H1 (cell line): ENCODE measurements around the gene KNCN. TPM values are rescaled to one million over a fixed set of nuclear protein-coding genes. Genes with fewer than 3 reads are reported as not detected.

Experiments
- CTCF ChIA-PET: fragments of 300-600 bp; sonication (Branson Sonifier 250); formaldehyde crosslinking; loops from one replicate; lab custom pipeline; 2021; ENCODE audit not compliant: partially characterized antibody; lab: Charles Lee
- POLR2A ChIA-PET: fragments of 300-600 bp; sonication (Branson Sonifier 250); formaldehyde crosslinking; loops from one replicate; lab custom pipeline; 2021; ENCODE audit warnings: inconsistent platforms; ENCODE audit not compliant: partially characterized antibody; lab: Charles Lee
- DNase-seq, 2 experiments: peaks; one replicate each; pipeline versions ENCODE4 v3.0.0 to v3.0.0-alpha.2; 2010 to 2022; ENCODE audit warnings: low spot score in 2 of 2, low read depth in 1 of 2, mixed read lengths in 1 of 2
- FAIRE-seq: peaks from 2 replicates; lab custom pipeline; 2011; peaks lifted over from hg19 to GRCh38; lab: Jason Lieb, UNC
- H2AFZ ChIP-seq: 2 replicates; pipeline ENCODE4 v1.8.1; 2012; ENCODE audit warnings: low read length, inconsistent platforms
- H2AK5ac ChIP-seq: 2 replicates; pipeline ENCODE4 v1.6.1; 2013; ENCODE audit warnings: low read depth, low read length
- H2BK120ac ChIP-seq: replicated peaks from 2 replicates; pipeline ENCODE3; 2013; ENCODE audit warnings: low read depth, low read length, inconsistent platforms
- H2BK12ac ChIP-seq: 2 replicates; pipeline ENCODE4 v1.6.1; 2013; ENCODE audit warnings: low read depth, low read length
- H2BK15ac ChIP-seq: 2 replicates; pipeline ENCODE4 v1.6.1; 2013; ENCODE audit warnings: low read length
- H2BK20ac ChIP-seq: 2 replicates; pipeline ENCODE4 v1.6.1; 2013; ENCODE audit warnings: low read length
- H2BK5ac ChIP-seq: 2 replicates; pipeline ENCODE4 v1.6.1; 2013; ENCODE audit warnings: low read depth, low read length
- H3K14ac ChIP-seq: 2 replicates; pipeline ENCODE4 v1.6.1; 2013; ENCODE audit warnings: inconsistent platforms; ENCODE audit not compliant: insufficient read length
- H3K18ac ChIP-seq: 2 replicates; pipeline ENCODE4 v1.6.1; 2013; ENCODE audit warnings: low read length; ENCODE audit errors: extremely low read depth
- H3K23ac ChIP-seq: 2 replicates; pipeline ENCODE4 v1.6.1; 2013; ENCODE audit warnings: inconsistent platforms; ENCODE audit not compliant: insufficient read length
- H3K23me2 ChIP-seq: 2 replicates; pipeline ENCODE4 v1.6.1; 2013; ENCODE audit warnings: low read depth, low read length
- H3K27ac ChIP-seq: 2 replicates; pipeline ENCODE4 v1.6.1; 2011; ENCODE audit warnings: low read depth, low read length, inconsistent platforms
- H3K27me3 ChIP-seq, 4 experiments: replicated peaks in 1 of 4; 1 replicate in 1 of 4; 2 replicates in 3 of 4; pipeline versions ENCODE4 v1.6.1 to v1.8.1; 2011 to 2013; ENCODE audit warnings: low read length in 3 of 4, mild to moderate bottlenecking in 3 of 4, inconsistent platforms in 2 of 4, mixed read lengths in 2 of 4, moderate library complexity in 1 of 4; ENCODE audit not compliant: control insufficient read depth in 3 of 4, insufficient read depth in 3 of 4; ENCODE audit errors: extremely low read depth in 1 of 4
- H3K36me3 ChIP-seq, 4 experiments: 2 replicates each; pipeline versions ENCODE4 v1.6.1 to v1.8.1; 2011 to 2013; ENCODE audit warnings: mild to moderate bottlenecking in 4 of 4, low read length in 3 of 4, moderate library complexity in 2 of 4, control low read depth in 1 of 4, inconsistent platforms in 1 of 4; ENCODE audit not compliant: insufficient read depth in 4 of 4, control insufficient read depth in 2 of 4
- H3K4ac ChIP-seq: replicated peaks from 2 replicates; pipeline ENCODE3; 2013; ENCODE audit warnings: low read length, low read depth, mixed read lengths, inconsistent platforms; ENCODE audit not compliant: insufficient read length
- H3K4me1 ChIP-seq, 4 experiments: replicated peaks in 1 of 4; 1 replicate in 1 of 4; 2 replicates in 3 of 4; pipeline versions ENCODE4 v1.6.1 to v1.8.1; 2011 to 2013; ENCODE audit warnings: low read length in 3 of 4, inconsistent platforms in 2 of 4, mixed read lengths in 1 of 4; ENCODE audit not compliant: insufficient read depth in 4 of 4, control insufficient read depth in 3 of 4
- H3K4me2 ChIP-seq, 2 experiments: 2 replicates each; pipeline versions ENCODE4 v1.6.1 to v1.8.1; 2011 to 2013; ENCODE audit warnings: low read depth in 2 of 2, low read length in 2 of 2, control low read depth in 1 of 2, inconsistent platforms in 1 of 2, mild to moderate bottlenecking in 1 of 2; ENCODE audit not compliant: insufficient read depth in 1 of 2
- H3K4me3 ChIP-seq, 4 experiments: fragments of 200-600, 300-600 bp in 1 of 4; sonication (generic), shearing (Covaris generic), sonication (Bioruptor Twin) in 1 of 4; 2 replicates each; pipeline versions ENCODE4 v1.5.1 to v1.8.1; 2011 to 2016; ENCODE audit warnings: low read length in 4 of 4, low read depth in 3 of 4, control low read depth in 2 of 4, inconsistent platforms in 2 of 4, mild to moderate bottlenecking in 2 of 4, mixed read lengths in 1 of 4, moderate library complexity in 1 of 4; ENCODE audit not compliant: insufficient read depth in 2 of 4; ENCODE audit errors: extremely low read depth in 1 of 4
- H3K56ac ChIP-seq: replicated peaks from 2 replicates; pipeline ENCODE3; 2013; ENCODE audit warnings: low read depth, mild to moderate bottlenecking, mixed read lengths, low read length, inconsistent platforms; ENCODE audit not compliant: insufficient read length
- H3K79me1 ChIP-seq: 2 replicates; pipeline ENCODE4 v1.6.1; 2013; ENCODE audit warnings: low read depth, low read length, control low read depth
- H3K79me2 ChIP-seq, 2 experiments: 2 replicates each; pipeline versions ENCODE4 v1.6.1 to v1.8.1; 2012 to 2013; ENCODE audit warnings: low read length in 2 of 2, mild to moderate bottlenecking in 2 of 2, inconsistent platforms in 1 of 2; ENCODE audit not compliant: insufficient read depth in 2 of 2, control insufficient read depth in 1 of 2
- H3K9ac ChIP-seq, 4 experiments: replicated peaks in 1 of 4; 1 replicate in 1 of 4; 2 replicates in 3 of 4; pipeline versions ENCODE4 v1.6.1 to v1.8.1; 2011 to 2013; ENCODE audit warnings: low read depth in 3 of 4, low read length in 3 of 4, control low read depth in 2 of 4, mild to moderate bottlenecking in 2 of 4, moderate library complexity in 2 of 4, inconsistent platforms in 1 of 4; ENCODE audit errors: extremely low read depth in 1 of 4
- H3K9me3 ChIP-seq, 2 experiments: 2 replicates each; pipeline versions ENCODE4 v1.6.1 to v1.8.1; 2012 to 2013; ENCODE audit warnings: mild to moderate bottlenecking in 2 of 2, moderate library complexity in 2 of 2, control low read depth in 1 of 2, inconsistent platforms in 1 of 2, low read depth in 1 of 2, low read length in 1 of 2, mixed read lengths in 1 of 2; ENCODE audit not compliant: insufficient read depth in 2 of 2
- H4K20me1 ChIP-seq, 2 experiments: replicated peaks in 1 of 2; 2 replicates each; pipeline versions ENCODE3 to v1.8.1; 2011 to 2013; ENCODE audit warnings: inconsistent platforms in 2 of 2, low read length in 2 of 2, mild to moderate bottlenecking in 1 of 2; ENCODE audit not compliant: insufficient read depth in 2 of 2, control insufficient read depth in 1 of 2
- H4K5ac ChIP-seq: 2 replicates; pipeline ENCODE4 v1.6.1; 2013; ENCODE audit warnings: low read length, low read depth, mixed read lengths, inconsistent platforms; ENCODE audit not compliant: insufficient read length
- H4K8ac ChIP-seq: 2 replicates; pipeline ENCODE4 v1.8.0; 2013; ENCODE audit warnings: mild to moderate bottlenecking, moderate library complexity, low read length, inconsistent platforms; ENCODE audit not compliant: insufficient read depth; ENCODE audit errors: extremely low read depth
- H4K91ac ChIP-seq: replicated peaks from 2 replicates; pipeline ENCODE3; 2013; ENCODE audit warnings: low read length, mixed read lengths, inconsistent platforms; ENCODE audit not compliant: insufficient read length
- CBX8 ChIP-seq: fragments of 300-800, 300-1000 bp; sonication (generic); IDR thresholded peaks from 2 replicates; pipeline ENCODE4 v1.7.1; 2016; ENCODE audit warnings: low read depth, low read length, borderline replicate concordance
- EZH2 ChIP-seq: fragments of 200-600 bp; sonication (generic); IDR thresholded peaks from 2 replicates; pipeline ENCODE4 v1.7.1; 2012; ENCODE audit warnings: low read depth, mild to moderate bottlenecking, moderate library complexity, low read length, inconsistent platforms; ENCODE audit not compliant: severe bottlenecking
- GTF2F1 ChIP-seq: IDR thresholded peaks from 2 replicates; pipeline ENCODE4 v1.6.1; 2012; ENCODE audit warnings: low read depth, low read length, improper control_type of control experiment, borderline replicate concordance
- HDAC6 ChIP-seq: IDR thresholded peaks from one replicate; pipeline ENCODE4 v1.7.1; 2012; ENCODE audit warnings: low read depth, mild to moderate bottlenecking, inconsistent platforms, low read length, moderate library complexity
- KDM1A ChIP-seq: fragments of 200-600, 300-600 bp; sonication (generic); IDR thresholded peaks from 2 replicates; pipeline ENCODE4 v1.7.1; 2016; ENCODE audit warnings: mild to moderate bottlenecking, low read length, borderline replicate concordance
- KDM5A ChIP-seq: fragments of 200-600 bp; IDR thresholded peaks from 2 replicates; pipeline ENCODE4 v1.7.1; 2012; ENCODE audit warnings: mild to moderate bottlenecking, low read length, inconsistent platforms, mixed read lengths
- POU5F1 ChIP-seq: IDR thresholded peaks from 2 replicates; pipeline ENCODE4 v1.6.1; 2011; ENCODE audit warnings: low read depth, mild to moderate bottlenecking, low read length, moderate library complexity
- RFX5 ChIP-seq: IDR thresholded peaks from 2 replicates; pipeline ENCODE4 v1.6.1; 2011; ENCODE audit warnings: low read depth, low read length, improper control_type of control experiment, borderline replicate concordance
- SIX5 ChIP-seq: IDR thresholded peaks from 2 replicates; pipeline ENCODE4 v1.6.1; 2011; ENCODE audit warnings: mild to moderate bottlenecking, low read depth, low read length
- TAF1 ChIP-seq: IDR thresholded peaks from 2 replicates; pipeline ENCODE4 v1.6.1; 2011; ENCODE audit warnings: mild to moderate bottlenecking, low read depth, low read length
- YY1 ChIP-seq: IDR thresholded peaks from 2 replicates; pipeline ENCODE4 v1.6.1; 2011; ENCODE audit warnings: low read depth, mild to moderate bottlenecking, low read length
- WGBS, 2 experiments: shearing (Covaris generic) in 1 of 2; methylation state at CpG; one replicate each; pipeline versions ENCODE4 v1.1.6 to v1.1.7; 2013 to 2015; ENCODE audit warnings: low lambda C conversion rate in 2 of 2, mixed read lengths in 2 of 2, inconsistent platforms in 1 of 2, low coverage in 1 of 2, missing lambda C conversion rate in 1 of 2; ENCODE audit not compliant: insufficient replicate concordance in 2 of 2, insufficient coverage in 1 of 2, insufficient read length in 1 of 2; ENCODE audit errors: extremely low coverage in 1 of 2, missing lambda C conversion rate in 1 of 2; 5-methylcytosine and 5-hydroxymethylcytosine counted together
- polyA plus RNA-seq, 7 experiments: library from polyadenylated mRNA; depleted of rRNA in 3 of 7; stranded (reverse) in 5 of 7; unstranded in 2 of 7; fragments of >200 nt in 5 of 7; fragments of 200-250 nt in 2 of 7; gene quantifications; 1 replicate in 5 of 7; 2 replicates in 1 of 7; 4 replicates in 1 of 7; pipeline versions ENCODE4 v1.2.1 to v1.2.3, GENCODE V29; 2011 to 2013; ENCODE audit warnings: missing spikeins in 2 of 7, mixed read lengths in 2 of 7
- total RNA-seq: library from RNA; stranded (reverse); fragmentation: NEBNext Ultra II Directional; extraction: Animal tissue kit (Norgen Biotek cat#: 25700); gene quantifications from 2 replicates; pipeline ENCODE4 v1.2.1, GENCODE V29; 2021

Gene KNCN
- total and polyA plus RNA-seq, 2 of the 8 experiments (the other 6 are each of a cell fraction or from before 2014, with no cell fraction given): not detected

- Histone ChIP-seq H4K5ac (no peak overlapping the region), H3K4ac (no peak overlapping the region), H3K14ac (no peak overlapping the region), H3K9me3 (no peaks in the 10 kb centered on the region), H2BK12ac (no peak overlapping the region), H3K27me3 (peaks cover 0 to 4% (median 1%) of the 10 kb centered on the region in 4 experiments; a peak in 3 of 7 replicates), H4K8ac (no peak overlapping the region), H3K79me1 (no peaks in the 10 kb centered on the region; the same call in 1 of the 2 replicates), H3K27ac (no peak overlapping the region), H3K36me3 (no peaks in the 10 kb centered on the region), H3K79me2 (no peaks in the 10 kb centered on the region), H4K91ac (no peak overlapping the region), H3K4me1 (peaks cover 0 to 14% (median 10%) of the 10 kb centered on the region in 4 experiments; a peak in 6 of 7 replicates), H3K23me2 (no peaks in the 10 kb centered on the region), H3K9ac (no peak overlapping the region), H2AFZ (no peak overlapping the region), H2BK20ac (no peak overlapping the region), H2BK120ac (no peak overlapping the region), H3K23ac (no peak overlapping the region), H3K18ac (no peak overlapping the region), H2BK15ac (no peak overlapping the region), H2BK5ac (no peak overlapping the region), H4K20me1 (no peaks in the 10 kb centered on the region), H3K56ac (no peak overlapping the region), H3K4me3 (no peak overlapping the region), H3K4me2 (no peak overlapping the region), H2AK5ac (no peak overlapping the region)
- ChIA-PET CTCF (interaction anchor here (1.0 to 17.7 kb wide), 6 partner anchors 9 to 64 kb away, joined by 3 to 322 read pairs (median 4); partner anchors contain the start of gene MKNK1), POLR2A (no interaction called here)
- WGBS, 2 experiments: 78% methylated on average over 6 of the region's 6 CpGs; no CpG with 5 or more reads in 1 of the 2 experiments
- FAIRE-seq (no peak), DNase-seq (no peak)
- no peak for TF ChIP-seq POU5F1
- no peak for TF ChIP-seq YY1
- no peak for TF ChIP-seq KDM5A
- TF ChIP-seq HDAC6: no peak
- TF ChIP-seq GTF2F1: no peak
- TF ChIP-seq CBX8: no peak
- no peak for TF ChIP-seq TAF1
- no peak for TF ChIP-seq EZH2
- no peak for TF ChIP-seq RFX5
- TF ChIP-seq SIX5: no peak
- no peak for TF ChIP-seq KDM1A
Measured at GRCh38 chr1:46554236-46554596, 2.8 kb upstream of the KNCN start.
